Hepatocyte (in vitro differentiated cells): ENCODE measurements around the gene FNIP2. TPM values are rescaled to one million over a fixed set of nuclear protein-coding genes. Genes with fewer than 3 reads are reported as not detected.

Source experiments
- DNase-seq: peaks from one replicate; pipeline ENCODE4 v3.0.0-alpha.2; 2016; ENCODE audit warnings: low spot score
- H2AFZ ChIP-seq: fragments of 200-600 bp; sonication (generic); 2 replicates; pipeline ENCODE4 v1.6.0; 2016; ENCODE audit warnings: antibody characterized with exemption, mild to moderate bottlenecking
- H3K27ac ChIP-seq: fragments of 200-600 bp; sonication (generic); 2 replicates; pipeline ENCODE4 v1.5.1; 2016; ENCODE audit warnings: mild to moderate bottlenecking
- H3K27me3 ChIP-seq: fragments of 200-600 bp; sonication (generic); 2 replicates; pipeline ENCODE4 v1.6.1; 2016
- H3K36me3 ChIP-seq: fragments of 200-600 bp; sonication (generic); replicated peaks from 2 replicates; pipeline ENCODE4 v1.5.1; 2016; ENCODE audit warnings: low read depth; ENCODE audit not compliant: insufficient read depth
- H3K4me1 ChIP-seq: fragments of 200-600 bp; sonication (generic); 2 replicates; pipeline ENCODE4 v1.5.1; 2016; ENCODE audit warnings: mild to moderate bottlenecking, moderate library complexity; ENCODE audit not compliant: insufficient read depth
- H3K4me2 ChIP-seq: fragments of 200-600 bp; sonication (generic); 2 replicates; pipeline ENCODE4 v1.6.0; 2016
- H3K4me3 ChIP-seq: fragments of 200-600 bp; sonication (generic); 2 replicates; pipeline ENCODE4 v1.5.1; 2016; ENCODE audit warnings: mild to moderate bottlenecking
- H3K79me2 ChIP-seq: fragments of 200-600 bp; sonication (generic); 2 replicates; pipeline ENCODE4 v1.6.0; 2017; ENCODE audit warnings: mild to moderate bottlenecking
- H3K9me2 ChIP-seq: fragments of 200-600 bp; sonication (generic); replicated peaks from 2 replicates; pipeline ENCODE4 v1.6.0; 2017; ENCODE audit warnings: mild to moderate bottlenecking; ENCODE audit not compliant: insufficient read depth
- H3K9me3 ChIP-seq: fragments of 200-600 bp; sonication (generic); 2 replicates; pipeline ENCODE4 v1.5.1; 2016; ENCODE audit warnings: low read depth, mild to moderate bottlenecking
- H4K20me1 ChIP-seq: fragments of 200-600 bp; sonication (generic); 2 replicates; pipeline ENCODE4 v1.6.0; 2016; ENCODE audit warnings: mild to moderate bottlenecking; ENCODE audit not compliant: insufficient read depth, poor library complexity, severe bottlenecking
- EZH2 ChIP-seq: fragments of 200-600 bp; sonication (generic); IDR thresholded peaks from 2 replicates; pipeline ENCODE4 v1.6.1; 2016; ENCODE audit warnings: antibody characterized with exemption, mild to moderate bottlenecking, borderline replicate concordance
- EZH2phosphoT487 ChIP-seq: fragments of 200-600 bp; sonication (generic); IDR thresholded peaks from one replicate; pipeline ENCODE4 v1.6.1; 2018; ENCODE audit warnings: antibody characterized with exemption, mild to moderate bottlenecking, low read depth, moderate library complexity; ENCODE audit not compliant: unreplicated experiment, severe bottlenecking
- WGBS: methylation state at CpG from one replicate; pipeline ENCODE4 v1.1.6; 2016; ENCODE audit warnings: low lambda C conversion rate; ENCODE audit errors: missing lambda C conversion rate; 5-methylcytosine and 5-hydroxymethylcytosine counted together
- polyA plus RNA-seq: library from polyadenylated mRNA; unstranded; fragments of >200 nt; fragmentation: Nextera tagmentation; extraction: Ambion mirVana; gene quantifications from 2 replicates; pipeline ENCODE4 v1.2.1, GENCODE V29; 2016
- total RNA-seq: library from RNA; depleted of rRNA; stranded (reverse); fragments of >200 nt; gene quantifications from 2 replicates; pipeline ENCODE4 v1.2.3, GENCODE V29; 2014
- TF ChIP-seq, protein P1 (sequence below): fragments of 200-600 bp; sonication (generic); IDR thresholded peaks from 2 replicates; pipeline ENCODE4 v1.5.1; 2016; ENCODE audit warnings: antibody characterized with exemption, mild to moderate bottlenecking; ENCODE audit not compliant: poor library complexity

FNIP2 gene
- total and polyA plus RNA-seq, 2 experiments from 2014 or later: 20.8 to 61.0 TPM

DNA sequence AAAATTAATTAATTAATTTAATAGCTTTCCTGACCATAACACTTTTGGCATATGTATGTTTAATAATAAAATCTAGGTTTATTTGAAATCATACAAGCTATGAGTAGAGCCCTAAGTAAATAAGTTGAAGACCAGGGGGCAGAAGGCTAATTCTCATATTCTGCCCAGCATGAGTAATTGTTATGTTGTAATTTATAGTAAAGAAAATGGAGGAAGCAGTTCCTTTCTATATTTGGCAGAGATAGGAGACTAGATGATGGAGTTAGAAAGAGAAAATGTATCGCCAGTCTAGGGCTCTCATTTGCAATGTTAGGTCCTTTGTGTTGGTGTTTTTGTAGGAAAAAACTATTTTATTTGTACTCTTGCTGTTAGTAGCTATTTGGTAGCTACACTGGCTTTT is 89.1 kb downstream of the FNIP2 start:
- H2AFZ ChIP-seq: no peak overlapping the region
- no peaks in the 10 kb centered on the region for H3K36me3 ChIP-seq
- no peak overlapping the region for H3K27ac ChIP-seq
- DNase-seq: no peak
- H3K9me2 ChIP-seq: no peaks in the 10 kb centered on the region
- no peak overlapping the region for H3K4me3 ChIP-seq
- no peak for TF ChIP-seq EZH2
- no peak for TF ChIP-seq EZH2phosphoT487
- TF ChIP-seq, protein P1, sequence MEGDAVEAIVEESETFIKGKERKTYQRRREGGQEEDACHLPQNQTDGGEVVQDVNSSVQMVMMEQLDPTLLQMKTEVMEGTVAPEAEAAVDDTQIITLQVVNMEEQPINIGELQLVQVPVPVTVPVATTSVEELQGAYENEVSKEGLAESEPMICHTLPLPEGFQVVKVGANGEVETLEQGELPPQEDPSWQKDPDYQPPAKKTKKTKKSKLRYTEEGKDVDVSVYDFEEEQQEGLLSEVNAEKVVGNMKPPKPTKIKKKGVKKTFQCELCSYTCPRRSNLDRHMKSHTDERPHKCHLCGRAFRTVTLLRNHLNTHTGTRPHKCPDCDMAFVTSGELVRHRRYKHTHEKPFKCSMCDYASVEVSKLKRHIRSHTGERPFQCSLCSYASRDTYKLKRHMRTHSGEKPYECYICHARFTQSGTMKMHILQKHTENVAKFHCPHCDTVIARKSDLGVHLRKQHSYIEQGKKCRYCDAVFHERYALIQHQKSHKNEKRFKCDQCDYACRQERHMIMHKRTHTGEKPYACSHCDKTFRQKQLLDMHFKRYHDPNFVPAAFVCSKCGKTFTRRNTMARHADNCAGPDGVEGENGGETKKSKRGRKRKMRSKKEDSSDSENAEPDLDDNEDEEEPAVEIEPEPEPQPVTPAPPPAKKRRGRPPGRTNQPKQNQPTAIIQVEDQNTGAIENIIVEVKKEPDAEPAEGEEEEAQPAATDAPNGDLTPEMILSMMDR: no peak
- H4K20me1 ChIP-seq: no peaks in the 10 kb centered on the region
- no peaks in the 10 kb centered on the region for H3K27me3 ChIP-seq
- peaks cover 3% of the 10 kb centered on the region for H3K4me1 ChIP-seq
- WGBS: 100% methylated on average over 1 of the region's 1 CpG
- no peaks in the 10 kb centered on the region for H3K79me2 ChIP-seq
- H3K4me2 ChIP-seq: no peak overlapping the region
- no peaks in the 10 kb centered on the region for H3K9me3 ChIP-seq

DNA sequence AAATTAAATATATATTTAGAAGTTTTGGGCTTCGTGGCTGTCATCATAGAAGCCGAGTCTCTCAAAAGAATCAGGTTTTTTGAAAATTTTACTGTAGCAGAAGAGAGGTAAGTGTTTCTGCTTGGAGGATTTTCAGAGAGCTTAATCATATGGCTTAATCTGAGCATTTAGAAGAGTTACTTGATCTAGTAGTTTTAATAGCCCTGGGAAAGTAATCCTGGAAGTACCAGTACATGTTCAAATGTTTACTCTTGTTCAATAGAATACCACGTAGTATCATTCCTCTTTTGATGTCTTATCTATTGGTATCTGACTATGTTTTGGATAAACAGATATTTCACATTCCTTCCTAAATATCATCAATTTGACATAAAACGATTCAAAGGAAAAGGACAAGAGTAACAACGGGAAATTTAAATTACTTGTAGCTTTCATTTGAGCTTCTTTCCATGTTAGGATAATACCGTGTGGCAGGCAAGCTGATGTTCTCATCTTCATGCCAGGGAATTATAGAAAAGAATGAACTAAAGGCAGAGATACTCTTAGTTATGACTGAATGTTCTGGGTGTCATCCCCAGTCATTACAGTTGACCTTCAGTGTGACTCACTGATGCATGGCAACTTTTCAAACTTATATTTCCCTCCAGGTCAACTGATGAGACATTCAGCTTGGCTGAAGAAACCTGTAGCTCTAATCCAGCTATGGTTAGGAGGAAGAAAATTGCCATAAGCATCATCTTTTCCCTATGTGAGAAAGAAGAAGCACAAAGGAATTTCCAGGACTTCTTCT is 89.8 kb downstream of the FNIP2 start:
- Histone ChIP-seq H3K9me3 (no peaks in the 10 kb centered on the region), H3K79me2 (no peaks in the 10 kb centered on the region), H3K27me3 (no peaks in the 10 kb centered on the region), H3K9me2 (no peaks in the 10 kb centered on the region), H4K20me1 (no peaks in the 10 kb centered on the region), H3K36me3 (no peaks in the 10 kb centered on the region), H3K4me1 (peaks cover 3% of the 10 kb centered on the region), H3K27ac (no peak overlapping the region), H3K4me3 (no peak overlapping the region), H3K4me2 (no peak overlapping the region), H2AFZ (no peak overlapping the region)
- whole genome bisulfite sequencing: 64% methylated on average over 6 of the region's 6 CpGs
- no peak for TF ChIP-seq EZH2
- TF ChIP-seq, protein P1: no peak
- TF ChIP-seq EZH2phosphoT487: no peak
- no peak for DNase-seq

DNA sequence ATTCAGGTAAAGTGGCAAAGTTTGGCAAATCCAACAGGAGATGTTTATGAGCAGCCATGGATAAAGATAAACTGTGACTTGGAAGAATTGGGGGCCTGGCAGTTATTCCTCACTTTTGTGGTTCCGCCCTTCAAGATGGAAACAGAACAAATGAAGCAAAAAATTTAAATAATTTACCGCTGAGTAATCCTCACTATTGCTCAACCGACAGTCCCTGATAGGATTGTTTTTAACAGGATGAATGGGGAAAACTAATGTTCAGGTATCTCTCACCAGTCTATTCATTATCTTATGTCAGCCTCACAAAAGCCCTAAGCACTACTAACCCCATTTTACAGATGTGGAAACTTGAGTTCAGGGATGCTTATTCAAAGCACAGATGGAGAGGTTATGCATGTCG is 90.8 kb downstream of the FNIP2 start:
- H3K36me3 ChIP-seq: no peaks in the 10 kb centered on the region
- H3K4me2 ChIP-seq: no peak overlapping the region
- no peaks in the 10 kb centered on the region for H3K9me2 ChIP-seq
- DNase-seq: no peak
- no peaks in the 10 kb centered on the region for H4K20me1 ChIP-seq
- no peak overlapping the region for H2AFZ ChIP-seq
- no peak overlapping the region for H3K4me3 ChIP-seq
- H3K4me1 ChIP-seq: peaks cover 3% of the 10 kb centered on the region
- no peaks in the 10 kb centered on the region for H3K27me3 ChIP-seq
- H3K9me3 ChIP-seq: no peaks in the 10 kb centered on the region
- 93% methylated on average over 4 of the region's 4 CpGs for WGBS
- no peak overlapping the region for H3K27ac ChIP-seq
- no peaks in the 10 kb centered on the region for H3K79me2 ChIP-seq
- TF ChIP-seq, protein P1: no peak
- TF ChIP-seq EZH2phosphoT487 (no peak), EZH2 (no peak)
